GM23338 (cell line): Measurements from ENCODE around the gene VMO1. TPM values are rescaled to one million over a fixed set of nuclear protein-coding genes. Genes with fewer than 3 reads are reported as not detected.

ENCODE experiments used
- ATAC-seq: fragments of 200-7000 bp; cut with Tn5 transposase; 3 replicates; pipeline ENCODE4 v1.9.1; 2020
- DNase-seq: peaks from one replicate; pipeline ENCODE4 v3.0.0-alpha.2; 2015; ENCODE audit warnings: low spot score
- H2AFZ ChIP-seq: fragments of 200-600 bp; sonication (generic); 2 replicates; pipeline ENCODE4 v1.8.0; 2016; ENCODE audit warnings: antibody characterized with exemption, mild to moderate bottlenecking, moderate library complexity
- H3F3A ChIP-seq: fragments of 200-600 bp; sonication (generic); replicated peaks from 2 replicates; pipeline ENCODE4 v1.8.0; 2017; ENCODE audit warnings: antibody characterized with exemption, mixed run types, low read depth
- H3K27ac ChIP-seq: fragments of 200-600 bp; sonication (generic); 2 replicates; pipeline ENCODE4 v1.6.1; 2016; ENCODE audit warnings: low read depth
- H3K27me3 ChIP-seq: fragments of 200-600 bp; sonication (generic); 2 replicates; pipeline ENCODE4 v1.8.0; 2016; ENCODE audit warnings: mild to moderate bottlenecking, mixed run types, moderate library complexity; ENCODE audit not compliant: insufficient read depth
- H3K36me3 ChIP-seq: fragments of 200-600 bp; sonication (generic); 2 replicates; pipeline ENCODE4 v1.8.0; 2016; ENCODE audit warnings: mild to moderate bottlenecking; ENCODE audit not compliant: insufficient read depth
- H3K4me1 ChIP-seq: fragments of 200-600 bp; sonication (generic); 2 replicates; pipeline ENCODE4 v1.8.0; 2016; ENCODE audit warnings: mild to moderate bottlenecking, moderate library complexity; ENCODE audit not compliant: insufficient read depth
- H3K4me2 ChIP-seq: fragments of 200-600 bp; sonication (generic); 2 replicates; pipeline ENCODE4 v1.7.1; 2017; ENCODE audit warnings: mixed run types
- H3K4me3 ChIP-seq: fragments of 200-600 bp; sonication (generic); 2 replicates; pipeline ENCODE4 v1.6.1; 2016; ENCODE audit warnings: mixed run types
- H3K79me2 ChIP-seq: fragments of 200-600 bp; sonication (generic); replicated peaks from 2 replicates; pipeline ENCODE4 v1.8.0; 2017; ENCODE audit warnings: mild to moderate bottlenecking; ENCODE audit not compliant: insufficient read depth
- H3K9me2 ChIP-seq: fragments of 200-600 bp; sonication (generic); 2 replicates; pipeline ENCODE4 v1.8.0; 2017; ENCODE audit not compliant: insufficient read depth
- H4K20me1 ChIP-seq: fragments of 200-600 bp; sonication (generic); replicated peaks from 2 replicates; pipeline ENCODE4 v1.8.0; 2017; ENCODE audit warnings: mild to moderate bottlenecking; ENCODE audit not compliant: insufficient read depth
- H3K27ac Mint-ChIP-seq: 2 replicates; pipeline ENCODE4 v1.8.0; 2020; ENCODE audit warnings: inconsistent platforms, mild to moderate bottlenecking, moderate library complexity, mixed read lengths
- H3K27me3 Mint-ChIP-seq: 3 replicates; pipeline ENCODE4 v1.8.0; 2022; ENCODE audit warnings: low read depth, mild to moderate bottlenecking, moderate library complexity, mixed read lengths, inconsistent platforms; ENCODE audit not compliant: insufficient read depth, poor library complexity
- H3K36me3 Mint-ChIP-seq: 3 replicates; pipeline ENCODE4 v1.8.0; 2021; ENCODE audit warnings: low read depth, mild to moderate bottlenecking, inconsistent platforms, moderate library complexity, mixed read lengths
- H3K4me1 Mint-ChIP-seq: 3 replicates; pipeline ENCODE4 v1.8.0; 2020; ENCODE audit warnings: mild to moderate bottlenecking, inconsistent platforms, mixed read lengths
- H3K4me3 Mint-ChIP-seq: 3 replicates; pipeline ENCODE4 v1.8.0; 2021; ENCODE audit warnings: moderate library complexity, mild to moderate bottlenecking, inconsistent platforms, mixed read lengths
- H3K9me3 Mint-ChIP-seq: 3 replicates; pipeline ENCODE4 v1.8.0; 2020; ENCODE audit warnings: moderate library complexity, mild to moderate bottlenecking, inconsistent platforms, mixed read lengths
- CREB1 ChIP-seq: fragments of 250-450 bp; sonication (Bioruptor Pico); IDR thresholded peaks from 2 replicates; pipeline ENCODE4 v1.5.0; 2020; ENCODE audit warnings: low read depth, mild to moderate bottlenecking, moderate library complexity
- EZH2 ChIP-seq: fragments of 200-600 bp; sonication (generic); IDR thresholded peaks from one replicate; pipeline ENCODE4 v1.8.0; 2017; ENCODE audit warnings: antibody characterized with exemption, mild to moderate bottlenecking, low read depth; ENCODE audit not compliant: unreplicated experiment
- JUNB ChIP-seq: IDR thresholded peaks from one replicate; pipeline ENCODE4 v1.6.1; 2016; ENCODE audit warnings: antibody characterized with exemption; ENCODE audit not compliant: unreplicated experiment
- NANOG ChIP-seq: IDR thresholded peaks from 2 replicates; pipeline ENCODE4 v1.6.1; 2016; ENCODE audit warnings: antibody characterized with exemption, borderline replicate concordance
- POLR2AphosphoS5 ChIP-seq: IDR thresholded peaks from 2 replicates; pipeline ENCODE4 v1.6.1; 2016; ENCODE audit warnings: antibody characterized with exemption, low read depth
- ZNF114 ChIP-seq: fragments of 250-450 bp; sonication (Bioruptor Pico); IDR thresholded peaks from 2 replicates; pipeline ENCODE4 v1.5.0; 2020; ENCODE audit warnings: mild to moderate bottlenecking, moderate library complexity
- long read RNA-seq: library from polyadenylated mRNA; unstranded; transcript quantifications from one replicate; pipeline ENCODE4 v2.0.0, GENCODE V29; 2020; ENCODE audit not compliant: unreplicated experiment
- polyA plus RNA-seq: library from polyadenylated mRNA; unstranded; fragments of >200 nt; fragmentation: Nextera tagmentation; extraction: Ambion mirVana; gene quantifications from 2 replicates; pipeline ENCODE4 v1.2.1, GENCODE V29; 2016
- total RNA-seq: library from RNA; depleted of rRNA; stranded (reverse); fragments of >200 nt; shearing (Covaris generic); gene quantifications from 2 replicates; pipeline ENCODE4 v1.2.3, GENCODE V29; 2014; rRNA removed
- TF ChIP-seq, protein P1 (sequence below), 2 experiments: fragments of 200-600 bp in 1 of 2; sonication (generic) in 1 of 2; conservative IDR thresholded peaks; 2 replicates each; pipeline versions ENCODE4 v1.5.1 to v1.6.1; 2016 to 2017; ENCODE audit warnings: antibody characterized with exemption in 2 of 2, low read depth in 2 of 2, mild to moderate bottlenecking in 2 of 2, moderate library complexity in 1 of 2
- TF ChIP-seq, protein P2 (sequence below): IDR thresholded peaks from 2 replicates; pipeline ENCODE4 v1.6.1; 2016; ENCODE audit warnings: antibody characterized with exemption
- TF ChIP-seq, protein P3 (sequence below): IDR thresholded peaks from one replicate; pipeline ENCODE4 v1.6.1; 2018; ENCODE audit warnings: antibody characterized with exemption; ENCODE audit not compliant: unreplicated experiment

VMO1 gene, protein sequence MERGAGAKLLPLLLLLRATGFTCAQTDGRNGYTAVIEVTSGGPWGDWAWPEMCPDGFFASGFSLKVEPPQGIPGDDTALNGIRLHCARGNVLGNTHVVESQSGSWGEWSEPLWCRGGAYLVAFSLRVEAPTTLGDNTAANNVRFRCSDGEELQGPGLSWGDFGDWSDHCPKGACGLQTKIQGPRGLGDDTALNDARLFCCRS
- 0.38 TPM in 1 of 2 replicates, not detected in the other for total RNA-seq
- polyA plus RNA-seq, result 0.40 and 0.47 TPM in 2 replicates
- long read RNA-seq, result 0 reads

DNA sequence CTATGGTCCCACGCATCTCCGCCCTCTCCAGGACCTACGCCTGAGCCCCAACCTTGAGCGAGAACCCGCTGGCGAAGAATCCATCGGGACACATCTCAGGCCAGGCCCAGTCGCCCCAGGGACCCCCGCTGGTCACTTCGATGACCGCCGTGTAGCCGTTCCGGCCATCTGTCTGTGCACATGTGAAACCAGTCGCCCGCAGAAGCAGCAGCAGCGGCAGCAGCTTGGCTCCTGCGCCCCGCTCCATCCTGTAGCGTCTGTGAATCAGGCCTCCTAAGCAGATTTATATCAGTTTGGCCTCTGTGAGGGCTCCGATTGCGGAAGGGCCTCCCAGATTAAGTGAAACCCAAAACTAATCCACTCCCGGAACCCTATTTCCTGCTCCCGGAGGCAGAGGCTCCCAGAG lies at the start of gene VMO1:
Gene VMO1, minus strand, starts transcription at position 259 of the 406 bp plus-strand sequence. Its CDS starts 12 bp downstream, at position 247.
- Histone ChIP-seq H4K20me1 (no peaks in the 10 kb centered on the region), H3K79me2 (no peaks in the 10 kb centered on the region), H3K4me3 (no peak within 1 kb of the TSS), H3K4me1 (peaks cover 30% of the 10 kb centered on the region), H3F3A (peaks cover 19% of the 10 kb centered on the region; the same call in 1 of the 2 replicates), H3K36me3 (no peaks in the 10 kb centered on the region), H3K27me3 (peaks cover 27% of the 10 kb centered on the region), H3K9me2 (no peaks in the 10 kb centered on the region), H3K4me2 (peak within 1 kb of the TSS; percentile 99; the same call in 1 of the 2 replicates), H3K27ac (peak within 1 kb of the TSS; percentile 62; the same call in 1 of the 2 replicates), H2AFZ (peak within 1 kb of the TSS; percentile 59; the same call in 1 of the 2 replicates)
- DNase-seq (peak; percentile 27), ATAC-seq (no peak)
- H3K27me3 Mint-ChIP-seq, result peaks cover 34% of the 10 kb centered on the region
- no peak for TF ChIP-seq EZH2
- TF ChIP-seq, protein P1, sequence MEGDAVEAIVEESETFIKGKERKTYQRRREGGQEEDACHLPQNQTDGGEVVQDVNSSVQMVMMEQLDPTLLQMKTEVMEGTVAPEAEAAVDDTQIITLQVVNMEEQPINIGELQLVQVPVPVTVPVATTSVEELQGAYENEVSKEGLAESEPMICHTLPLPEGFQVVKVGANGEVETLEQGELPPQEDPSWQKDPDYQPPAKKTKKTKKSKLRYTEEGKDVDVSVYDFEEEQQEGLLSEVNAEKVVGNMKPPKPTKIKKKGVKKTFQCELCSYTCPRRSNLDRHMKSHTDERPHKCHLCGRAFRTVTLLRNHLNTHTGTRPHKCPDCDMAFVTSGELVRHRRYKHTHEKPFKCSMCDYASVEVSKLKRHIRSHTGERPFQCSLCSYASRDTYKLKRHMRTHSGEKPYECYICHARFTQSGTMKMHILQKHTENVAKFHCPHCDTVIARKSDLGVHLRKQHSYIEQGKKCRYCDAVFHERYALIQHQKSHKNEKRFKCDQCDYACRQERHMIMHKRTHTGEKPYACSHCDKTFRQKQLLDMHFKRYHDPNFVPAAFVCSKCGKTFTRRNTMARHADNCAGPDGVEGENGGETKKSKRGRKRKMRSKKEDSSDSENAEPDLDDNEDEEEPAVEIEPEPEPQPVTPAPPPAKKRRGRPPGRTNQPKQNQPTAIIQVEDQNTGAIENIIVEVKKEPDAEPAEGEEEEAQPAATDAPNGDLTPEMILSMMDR (conservative IDR thresholded peaks at IDR 0.05; ENCODE audit: low read depth in 2 of 2), result no peak
- TF ChIP-seq NANOG, result no peak
- no peak for TF ChIP-seq POLR2AphosphoS5
- no peak for TF ChIP-seq JUNB
- TF ChIP-seq CREB1 (CRISPR knock-in tag), result no peak
- TF ChIP-seq, protein P2, sequence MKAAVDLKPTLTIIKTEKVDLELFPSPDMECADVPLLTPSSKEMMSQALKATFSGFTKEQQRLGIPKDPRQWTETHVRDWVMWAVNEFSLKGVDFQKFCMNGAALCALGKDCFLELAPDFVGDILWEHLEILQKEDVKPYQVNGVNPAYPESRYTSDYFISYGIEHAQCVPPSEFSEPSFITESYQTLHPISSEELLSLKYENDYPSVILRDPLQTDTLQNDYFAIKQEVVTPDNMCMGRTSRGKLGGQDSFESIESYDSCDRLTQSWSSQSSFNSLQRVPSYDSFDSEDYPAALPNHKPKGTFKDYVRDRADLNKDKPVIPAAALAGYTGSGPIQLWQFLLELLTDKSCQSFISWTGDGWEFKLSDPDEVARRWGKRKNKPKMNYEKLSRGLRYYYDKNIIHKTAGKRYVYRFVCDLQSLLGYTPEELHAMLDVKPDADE, result no peak
- peaks cover 5% of the 10 kb centered on the region; the same call in 1 of the 3 replicates for H3K36me3 Mint-ChIP-seq
- peaks cover 28% of the 10 kb centered on the region for H3K4me1 Mint-ChIP-seq
- H3K9me3 Mint-ChIP-seq, result no peaks in the 10 kb centered on the region; the same call in 2 of the 3 replicates
- no peak within 1 kb of the TSS for H3K27ac Mint-ChIP-seq
- H3K4me3 Mint-ChIP-seq, result no peak within 1 kb of the TSS; the same call in 2 of the 3 replicates

DNA sequence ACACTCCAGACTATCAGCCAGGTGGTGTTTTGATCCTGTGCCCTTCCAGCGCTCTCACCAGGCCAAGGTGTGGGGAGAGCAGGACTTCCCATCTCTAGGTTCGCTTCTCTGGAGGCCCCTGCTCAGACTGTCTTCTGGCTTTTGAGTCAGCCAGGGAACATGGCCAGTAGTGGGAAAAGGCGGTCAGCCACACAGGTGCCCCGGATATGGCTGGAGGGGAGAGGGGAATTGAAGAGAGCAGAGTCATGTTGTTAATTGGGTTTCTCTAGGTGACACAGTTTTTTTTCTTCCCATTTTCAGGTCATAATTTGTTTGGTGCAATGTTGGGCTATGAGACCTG lies 48.5 kb upstream of the VMO1 start:
- Mint-ChIP-seq H3K9me3 (no peaks in the 10 kb centered on the region; the same call in 2 of the 3 replicates), H3K4me3 (peak overlapping the region; percentile 86), H3K4me1 (peaks cover 26% of the 10 kb centered on the region), H3K27ac (no peak overlapping the region), H3K27me3 (peaks cover 6% of the 10 kb centered on the region), H3K36me3 (no peaks in the 10 kb centered on the region; the same call in 2 of the 3 replicates)
- Histone ChIP-seq H3K4me1 (peaks cover 11% of the 10 kb centered on the region), H3K27ac (peak overlapping the region; percentile 69; the same call in 1 of the 2 replicates), H3F3A (peaks cover 8% of the 10 kb centered on the region), H3K9me2 (no peaks in the 10 kb centered on the region), H3K27me3 (no peaks in the 10 kb centered on the region), H3K4me3 (peak overlapping the region; percentile 88), H2AFZ (no peak overlapping the region), H3K36me3 (no peaks in the 10 kb centered on the region), H3K4me2 (peak overlapping the region; percentile 99), H4K20me1 (peaks cover 11% of the 10 kb centered on the region), H3K79me2 (peaks cover 56% of the 10 kb centered on the region)
- DNase-seq (no peak), ATAC-seq (no peak)
- TF ChIP-seq NANOG (no peak), POLR2AphosphoS5 (no peak), ZNF114 (no peak), JUNB (no peak)
- TF ChIP-seq, protein P1 (conservative IDR thresholded peaks at IDR 0.05; ENCODE audit: low read depth in 2 of 2), result no peak
- TF ChIP-seq, protein P3, sequence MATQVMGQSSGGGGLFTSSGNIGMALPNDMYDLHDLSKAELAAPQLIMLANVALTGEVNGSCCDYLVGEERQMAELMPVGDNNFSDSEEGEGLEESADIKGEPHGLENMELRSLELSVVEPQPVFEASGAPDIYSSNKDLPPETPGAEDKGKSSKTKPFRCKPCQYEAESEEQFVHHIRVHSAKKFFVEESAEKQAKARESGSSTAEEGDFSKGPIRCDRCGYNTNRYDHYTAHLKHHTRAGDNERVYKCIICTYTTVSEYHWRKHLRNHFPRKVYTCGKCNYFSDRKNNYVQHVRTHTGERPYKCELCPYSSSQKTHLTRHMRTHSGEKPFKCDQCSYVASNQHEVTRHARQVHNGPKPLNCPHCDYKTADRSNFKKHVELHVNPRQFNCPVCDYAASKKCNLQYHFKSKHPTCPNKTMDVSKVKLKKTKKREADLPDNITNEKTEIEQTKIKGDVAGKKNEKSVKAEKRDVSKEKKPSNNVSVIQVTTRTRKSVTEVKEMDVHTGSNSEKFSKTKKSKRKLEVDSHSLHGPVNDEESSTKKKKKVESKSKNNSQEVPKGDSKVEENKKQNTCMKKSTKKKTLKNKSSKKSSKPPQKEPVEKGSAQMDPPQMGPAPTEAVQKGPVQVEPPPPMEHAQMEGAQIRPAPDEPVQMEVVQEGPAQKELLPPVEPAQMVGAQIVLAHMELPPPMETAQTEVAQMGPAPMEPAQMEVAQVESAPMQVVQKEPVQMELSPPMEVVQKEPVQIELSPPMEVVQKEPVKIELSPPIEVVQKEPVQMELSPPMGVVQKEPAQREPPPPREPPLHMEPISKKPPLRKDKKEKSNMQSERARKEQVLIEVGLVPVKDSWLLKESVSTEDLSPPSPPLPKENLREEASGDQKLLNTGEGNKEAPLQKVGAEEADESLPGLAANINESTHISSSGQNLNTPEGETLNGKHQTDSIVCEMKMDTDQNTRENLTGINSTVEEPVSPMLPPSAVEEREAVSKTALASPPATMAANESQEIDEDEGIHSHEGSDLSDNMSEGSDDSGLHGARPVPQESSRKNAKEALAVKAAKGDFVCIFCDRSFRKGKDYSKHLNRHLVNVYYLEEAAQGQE, result no peak
- TF ChIP-seq, protein P2, result no peak
